HL-60 (cell line): ENCODE measurements around the gene ROMO1.

Experiments used
- DNase-seq, 2 experiments: peaks; one replicate each; pipeline ENCODE4 v3.0.0-alpha.2; 2010 to 2020; ENCODE audit warnings: low read depth in 1 of 2, low spot score in 1 of 2
- H3K27ac ChIP-seq: fragments of 250-450 bp; sonication (Bioruptor Pico); replicated peaks from 2 replicates; pipeline ENCODE4 v1.5.1; 2020; ENCODE audit warnings: mild to moderate bottlenecking, moderate library complexity
- H3K27me3 ChIP-seq: fragments of 250-450 bp; sonication (Bioruptor Pico); 2 replicates; pipeline ENCODE4 v1.5.1; 2021; ENCODE audit warnings: mild to moderate bottlenecking, moderate library complexity; ENCODE audit not compliant: insufficient read depth, poor library complexity, severe bottlenecking
- H3K4me3 ChIP-seq: replicated peaks from 2 replicates; pipeline ENCODE4 v1.5.1; 2011; ENCODE audit warnings: mild to moderate bottlenecking, control low read depth, low read length; ENCODE audit not compliant: insufficient read depth
- CTCF ChIP-seq: IDR thresholded peaks from one replicate; pipeline ENCODE4 v1.5.1; 2011; ENCODE audit warnings: low read length, control low read depth, inconsistent platforms; ENCODE audit not compliant: insufficient read depth
- GABPA ChIP-seq: IDR thresholded peaks from 2 replicates; pipeline ENCODE4 v1.6.1; 2012; ENCODE audit warnings: low read depth
- POLR2AphosphoS5 ChIP-seq: IDR thresholded peaks from 2 replicates; pipeline ENCODE4 v1.6.1; 2012; ENCODE audit warnings: low read depth
- REST ChIP-seq: IDR thresholded peaks from 2 replicates; pipeline ENCODE4 v1.6.1; 2012; ENCODE audit warnings: low read depth; ENCODE audit not compliant: insufficient replicate concordance
- SPI1 ChIP-seq: IDR thresholded peaks from 2 replicates; pipeline ENCODE4 v1.6.1; 2012; ENCODE audit warnings: low read depth, mild to moderate bottlenecking, borderline replicate concordance

Gene ROMO1

GRCh38 chr20:35729283-35729807, 30.1 kb downstream of the ROMO1 start:
- DNase-seq: no peak
- no peak overlapping the region for H3K4me3 ChIP-seq
- H3K27me3 ChIP-seq: no peaks in the 10 kb centered on the region
- no peak for TF ChIP-seq REST
- no peak for TF ChIP-seq SPI1
- no peak for TF ChIP-seq GABPA
- no peak for TF ChIP-seq CTCF
- TF ChIP-seq POLR2AphosphoS5: no peak
- H3K27ac ChIP-seq: no peak overlapping the region

- H3K4me3 ChIP-seq: no peak overlapping the region
- no peak for DNase-seq
- H3K27me3 ChIP-seq: no peaks in the 10 kb centered on the region
- no peak for TF ChIP-seq SPI1
- no peak for TF ChIP-seq GABPA
- TF ChIP-seq CTCF: no peak
- no peak for TF ChIP-seq REST
- TF ChIP-seq POLR2AphosphoS5: no peak
- H3K27ac ChIP-seq: no peak overlapping the region
These were observed 30.8 kb downstream of the ROMO1 start for GRCh38 chr20:35729836-35730582.

GRCh38 chr20:35730583-35731468, 31.6 kb downstream of the ROMO1 start:
- no peak for DNase-seq
- Histone ChIP-seq H3K27me3 (no peaks in the 10 kb centered on the region), H3K27ac (no peak overlapping the region), H3K4me3 (no peak overlapping the region)
- no peak for TF ChIP-seq POLR2AphosphoS5
- TF ChIP-seq REST: no peak
- TF ChIP-seq SPI1: no peak
- no peak for TF ChIP-seq GABPA
- no peak for TF ChIP-seq CTCF
